Measurements from ENCODE around the gene MROH2A. TPM values are rescaled to one million over a fixed set of nuclear protein-coding genes. Genes with fewer than 3 reads are reported as not detected.
"Not testable (repeated sequence)": the region's sequence is repeated elsewhere in the genome, so short reads cannot be mapped to it uniquely, and the experiment has no call there.

The MROH2A gene
- total RNA-seq, 1 experiment from 2014 or later = not detected

- TF ChIP-seq SIN3A (IDR thresholded peaks at IDR 0.05; ENCODE audit: low read depth) (peak; percentile 58; the same call in 1 of the 2 replicates), EZH2phosphoT487 (IDR thresholded peaks at IDR 0.05; ENCODE audit: borderline replicate concordance) (no peak), YY1 (IDR thresholded peaks at IDR 0.05; ENCODE audit: extremely low read depth, insufficient replicate concordance, low read depth, low read length) (peak; percentile 40)
Observed at GRCh38 chr2:233867993-233868532, 89.9 kb downstream of the MROH2A start, which contains the start of gene MSL3B (continued).

GRCh38 chr2:233871432-233871831, 93.3 kb downstream of the MROH2A start:
- H3K4me2 ChIP-seq (ENCODE audit: low read length) = no peak overlapping the region
- H3K9me2 ChIP-seq (ENCODE audit: insufficient read depth) = no peaks in the 10 kb centered on the region
- POLR2A ChIA-PET = no interaction called here
- H3K4me1 ChIP-seq (ENCODE audit: control insufficient read depth in 1 of 2, insufficient read depth in 2 of 2, low read length in 2 of 2) = peaks cover 0 to 6% of the 10 kb centered on the region in 2 experiments; a peak in 2 of 4 replicates
- CTCF ChIA-PET = no interaction called here
- peaks cover 16% of the 10 kb centered on the region; the same call in 1 of the 2 replicates for H3K79me2 ChIP-seq (ENCODE audit: insufficient read depth, low read length)
- TF ChIP-seq POLR2AphosphoS5 (IDR thresholded peaks at IDR 0.05; ENCODE audit: low read depth, low read length) = no peak
- no peak for DNase-seq (ENCODE audit: low read depth, low spot score)
- H2AFZ ChIP-seq (ENCODE audit: low read depth, low read length, poor library complexity, severe bottlenecking) = no peak overlapping the region
- no peaks in the 10 kb centered on the region for H3K27me3 ChIP-seq (ENCODE audit: insufficient read depth, low read length)
- no peak overlapping the region for H3K27ac ChIP-seq (ENCODE audit: low read depth, low read length)
- no peaks in the 10 kb centered on the region for H4K20me1 ChIP-seq (ENCODE audit: insufficient read depth)
- ATAC-seq = no peak
- 0 out of 4 replicates have a peak, but pooled peaks cover 0 to 3% of the 10 kb centered on the region in 2 experiments for H3K9me3 ChIP-seq (ENCODE audit: control insufficient read depth in 1 of 2, insufficient read depth in 1 of 2, low read depth in 1 of 2, low read length in 2 of 2)
- RAD21 ChIA-PET (ENCODE audit: low non-redundant PET in 1 of 2, low total read pairs in 2 of 2, uncharacterized antibody in 2 of 2, unreplicated experiment in 2 of 2) = no interaction called here
- intact Hi-C loops (cut with micrococcal nuclease) = no loop called here
- H3K36me3 ChIP-seq (ENCODE audit: control insufficient read depth in 1 of 2, insufficient read depth in 2 of 2, low read length in 2 of 2) = peaks cover 0 to 2% of the 10 kb centered on the region in 2 experiments; a peak in 1 of 4 replicates
- H3K9ac ChIP-seq (ENCODE audit: low read length) = no peak overlapping the region
- no peak overlapping the region for H3K4me3 ChIP-seq (replicated peaks in 1 of 2; ENCODE audit: low read depth in 1 of 2, low read length in 2 of 2)
- BruUV-seq (replicated peaks) = no TSS peak

- H3K9me3 ChIP-seq (ENCODE audit: control insufficient read depth in 1 of 2, insufficient read depth in 1 of 2, low read depth in 1 of 2, low read length in 2 of 2); DNase-seq (ENCODE audit: low read depth, low spot score); H3K36me3 ChIP-seq (ENCODE audit: control insufficient read depth in 1 of 2, insufficient read depth in 2 of 2, low read length in 2 of 2); H3K27ac ChIP-seq (ENCODE audit: low read depth, low read length); H3K9ac ChIP-seq (ENCODE audit: low read length); BruUV-seq (replicated peaks); ATAC-seq; H4K20me1 ChIP-seq (ENCODE audit: insufficient read depth); H3K4me1 ChIP-seq (ENCODE audit: control insufficient read depth in 1 of 2, insufficient read depth in 2 of 2, low read length in 2 of 2); H3K4me3 ChIP-seq (replicated peaks in 1 of 2; ENCODE audit: low read depth in 1 of 2, low read length in 2 of 2); POLR2A ChIA-PET; H3K4me2 ChIP-seq (ENCODE audit: low read length); H2AFZ ChIP-seq (ENCODE audit: low read depth, low read length, poor library complexity, severe bottlenecking); RAD21 ChIA-PET (ENCODE audit: low non-redundant PET in 1 of 2, low total read pairs in 2 of 2, uncharacterized antibody in 2 of 2, unreplicated experiment in 2 of 2); H3K27me3 ChIP-seq (ENCODE audit: insufficient read depth, low read length); CTCF ChIA-PET; H3K9me2 ChIP-seq (ENCODE audit: insufficient read depth); intact Hi-C loops (cut with micrococcal nuclease): not testable (repeated sequence)
- H3K79me2 ChIP-seq (ENCODE audit: insufficient read depth, low read length) = peaks cover 10% of the 10 kb centered on the region; the same call in 1 of the 2 replicates
Observed at GRCh38 chr2:233872125-233872524, 94.0 kb downstream of the MROH2A start.

All from HCT116 (cell line).